NCI-H2171 (cell line): Measurements from ENCODE around the gene CLASRP.

ENCODE experiments used
- DNase-seq: peaks from one replicate; lab custom pipeline; 2025; lab: John Stamatoyannopoulos, UW

Gene CLASRP

GRCh38 chr19:45021971-45022370 lies 16.9 kb upstream of the CLASRP start:
- DNase-seq = no peak

- no peak for DNase-seq
Observed at GRCh38 chr19:45023048-45023447, 15.8 kb upstream of the CLASRP start.

- DNase-seq = no peak
Observed at GRCh38 chr19:45025264-45025663, 13.6 kb upstream of the CLASRP start.

GRCh38 chr19:45027371-45027770 lies 11.5 kb upstream of the CLASRP start:
- no peak for DNase-seq

- DNase-seq = no peak
Observed at GRCh38 chr19:45030825-45031224, 8.0 kb upstream of the CLASRP start.

GRCh38 chr19:45032421-45032820 lies 6.4 kb upstream of the CLASRP start:
- DNase-seq = no peak

- no peak for DNase-seq
Observed at GRCh38 chr19:45035755-45036154, 3.1 kb upstream of the CLASRP start.

GRCh38 chr19:45037393-45038169 lies 1.3 kb upstream of the CLASRP start:
- no peak for DNase-seq

GRCh38 chr19:45040059-45040771 lies 1.4 kb downstream of the CLASRP start:
- no peak for DNase-seq

GRCh38 chr19:45041125-45041524 lies 2.3 kb downstream of the CLASRP start:
- DNase-seq = no peak

- no peak for DNase-seq
Observed at GRCh38 chr19:45045671-45046353, 7.0 kb downstream of the CLASRP start.

- no peak for DNase-seq
Observed at GRCh38 chr19:45046355-45046754, 7.5 kb downstream of the CLASRP start.

- DNase-seq = no peak
Observed at GRCh38 chr19:45047188-45047797, 8.4 kb downstream of the CLASRP start.

- DNase-seq = no peak
Observed at GRCh38 chr19:45049073-45049736, 10.4 kb downstream of the CLASRP start.

- no peak for DNase-seq
Observed at GRCh38 chr19:45050036-45050435, 11.2 kb downstream of the CLASRP start.

GRCh38 chr19:45051929-45052579 lies 13.2 kb downstream of the CLASRP start:
- no peak for DNase-seq

- no peak for DNase-seq
Observed at GRCh38 chr19:45056831-45057230, 18.0 kb downstream of the CLASRP start.

- DNase-seq = no peak
Observed at GRCh38 chr19:45057444-45057843, 18.6 kb downstream of the CLASRP start.

- DNase-seq = no peak
Observed at GRCh38 chr19:45058622-45059159, 19.8 kb downstream of the CLASRP start.

- DNase-seq = peak; percentile 38
Observed at GRCh38 chr19:45059258-45059965, 20.6 kb downstream of the CLASRP start.
